ENCODE measurements around the gene MZB1. TPM values are rescaled to one million over a fixed set of nuclear protein-coding genes. Genes with fewer than 3 reads are reported as not detected.
A peak's percentile ranks its signal among the peaks of the same experiment; 100 is the strongest.

MZB1 gene
- total RNA-seq, 1 donor from 2014 or later, result 5.2 TPM

GRCh38 chr5:139403418-139403786, 13.7 kb upstream of the MZB1 start:
- H3K4me1 ChIP-seq, result peaks cover 6% of the 10 kb centered on the region
- H3K27ac ChIP-seq, result peak overlapping the region; percentile 89
- intact Hi-C loops (cut with DNase I), result no loop called here
- no peaks in the 10 kb centered on the region for H3K36me3 ChIP-seq
- no peak for TF ChIP-seq CTCF (IDR thresholded peaks at IDR 0.05)
- ATAC-seq (no peak), DNase-seq (no peak)
- no peaks in the 10 kb centered on the region for H3K27me3 ChIP-seq
- H3K9me3 ChIP-seq, result no peaks in the 10 kb centered on the region
- peak overlapping the region; percentile 51 for H3K4me3 ChIP-seq

- peak; percentile 5 for ATAC-seq
- intact Hi-C loops (cut with DNase I), result no loop called here
Measured at GRCh38 chr5:139402561-139403158, 12.9 kb upstream of the MZB1 start.

GRCh38 chr5:139401546-139401945, 11.8 kb upstream of the MZB1 start:
- H3K9me3 ChIP-seq, result no peaks in the 10 kb centered on the region
- no peaks in the 10 kb centered on the region for H3K36me3 ChIP-seq
- H3K4me1 ChIP-seq, result peaks cover 6% of the 10 kb centered on the region
- TF ChIP-seq CTCF (IDR thresholded peaks at IDR 0.05), result no peak
- H3K27me3 ChIP-seq, result no peaks in the 10 kb centered on the region
- ATAC-seq (no peak), DNase-seq (no peak)
- H3K4me3 ChIP-seq, result no peak overlapping the region
- no peak overlapping the region for H3K27ac ChIP-seq
- intact Hi-C loops (cut with DNase I), result no loop called here

More at GRCh38 chr5:139402561-139403158, 12.9 kb upstream of the MZB1 start:
- peak overlapping the region; percentile 89 for H3K27ac ChIP-seq
- H3K9me3 ChIP-seq, result no peaks in the 10 kb centered on the region
- TF ChIP-seq CTCF (IDR thresholded peaks at IDR 0.05), result peak; percentile 44
- H3K4me1 ChIP-seq, result peaks cover 6% of the 10 kb centered on the region
- no peak for DNase-seq
- H3K36me3 ChIP-seq, result no peaks in the 10 kb centered on the region
- no peaks in the 10 kb centered on the region for H3K27me3 ChIP-seq
- H3K4me3 ChIP-seq, result no peak overlapping the region

GRCh38 chr5:139399501-139400121, 9.9 kb upstream of the MZB1 start:
- no peak for TF ChIP-seq CTCF (IDR thresholded peaks at IDR 0.05)
- H3K27ac ChIP-seq, result no peak overlapping the region
- peaks cover 6% of the 10 kb centered on the region for H3K27me3 ChIP-seq
- intact Hi-C loops (cut with DNase I), result no loop called here
- DNase-seq (no peak), ATAC-seq (no peak)
- H3K4me1 ChIP-seq, result peaks cover 4% of the 10 kb centered on the region
- no peaks in the 10 kb centered on the region for H3K9me3 ChIP-seq
- no peak overlapping the region for H3K4me3 ChIP-seq
- no peaks in the 10 kb centered on the region for H3K36me3 ChIP-seq

GRCh38 chr5:139397921-139398320, 8.2 kb upstream of the MZB1 start:
- ATAC-seq, result no peak
- Histone ChIP-seq H3K4me1 (peaks cover 17% of the 10 kb centered on the region), H3K9me3 (no peaks in the 10 kb centered on the region), H3K27ac (no peak overlapping the region), H3K36me3 (no peaks in the 10 kb centered on the region), H3K27me3 (peaks cover 19% of the 10 kb centered on the region), H3K4me3 (no peak overlapping the region)
- DNase-seq, result no peak
- intact Hi-C loops (cut with DNase I), result no loop called here
- no peak for TF ChIP-seq CTCF (IDR thresholded peaks at IDR 0.05)
